Upper lobe of left lung (tissue), 6 donors: ENCODE results near the gene SERHL2. TPM values are rescaled to one million over a fixed set of nuclear protein-coding genes. Genes with fewer than 3 reads are reported as not detected.
A peak's percentile ranks its signal among the peaks of the same experiment; 100 is the strongest.
"Not testable (repeated sequence)": the region's sequence is repeated elsewhere in the genome, so short reads cannot be mapped to it uniquely, and the experiment has no call there.

ENCODE experiments used
- ATAC-seq, 2 donors: fragments of 200-7000 bp; cut with Tn5 transposase; one replicate each; pipeline ENCODE4 v1.9.1; 2022; ENCODE audit warnings: mild to moderate bottlenecking in 2 of 2, moderate library complexity in 2 of 2; ENCODE audit not compliant: low FRiP score in 2 of 2
- DNase-seq, 2 donors: peaks; one replicate each; pipeline ENCODE4 v3.0.0-alpha.2; 2019 to 2020
- H3K27ac ChIP-seq, 4 donors: fragments of 200-600 bp; sonication (generic); one replicate each; pipeline ENCODE4 v1.5.1; 2016 to 2019
- H3K27me3 ChIP-seq, 4 donors: fragments of 200-600 bp; sonication (generic); one replicate each; pipeline ENCODE4 v1.5.1; 2017 to 2019
- H3K36me3 ChIP-seq, 4 donors: fragments of 200-600 bp; sonication (generic); one replicate each; pipeline ENCODE4 v1.5.1; 2016 to 2019
- H3K4me1 ChIP-seq, 4 donors: fragments of 200-600 bp; sonication (generic); one replicate each; pipeline ENCODE4 v1.5.1; 2018 to 2019
- H3K4me3 ChIP-seq, 4 donors: fragments of 200-600 bp; sonication (generic); one replicate each; pipeline ENCODE4 v1.5.1; 2017 to 2019; ENCODE audit warnings: mild to moderate bottlenecking in 2 of 4, moderate library complexity in 1 of 4
- H3K9me3 ChIP-seq, 4 donors: fragments of 200-600 bp; sonication (generic); one replicate each; pipeline ENCODE4 v1.5.1; 2018 to 2019
- EP300 ChIP-seq, 4 donors: sonication (generic); formaldehyde crosslinking; IDR thresholded peaks; one replicate each; pipeline ENCODE4 v1.5.1; 2017; ENCODE audit warnings: antibody characterized with exemption in 4 of 4, control low read depth in 2 of 4
- POLR2A ChIP-seq, 4 donors: fragments of 450-650 bp; IDR thresholded peaks; one replicate each; pipeline ENCODE4 v1.5.1; 2016 to 2017; ENCODE audit warnings: antibody characterized with exemption in 4 of 4, mild to moderate bottlenecking in 2 of 4
- POLR2AphosphoS5 ChIP-seq, 2 donors: sonication (generic); formaldehyde crosslinking; IDR thresholded peaks; one replicate each; pipeline ENCODE4 v1.5.1; 2017; ENCODE audit warnings: antibody characterized with exemption in 2 of 2
- WGBS, 2 donors: methylation state at CpG; one replicate each; pipeline ENCODE4 v1.1.5; 2017 to 2018; 5-methylcytosine and 5-hydroxymethylcytosine counted together
- total RNA-seq, 6 donors: library from RNA; depleted of rRNA in 4 of 6; stranded (reverse); fragments of >200 nt in 4 of 6; gene quantifications; one replicate each; pipeline versions ENCODE4 v1.1.0 to v1.2.1, GENCODE V29; 2016 to 2021
- TF ChIP-seq, protein P1 (sequence below), 6 experiments: fragments of 450-650 bp in 4 of 6; fragments of 200-600 bp in 2 of 6; sonication (generic) in 2 of 6; IDR thresholded peaks; one replicate each; pipeline ENCODE4 v1.5.1; 2016 to 2019; ENCODE audit warnings: antibody characterized with exemption in 6 of 6
- donor health status: DM: no; HTN: no; CAD: no; lungs with moderate emphysema.
- donor health status: DM: no; HTN: yes; CAD: no; lungs with severe emphysema.

The SERHL2 gene
- total RNA-seq, 6 donors from 2014 or later: 1.1 to 4.9 (median 2.2) TPM; not detected in 1

DNA sequence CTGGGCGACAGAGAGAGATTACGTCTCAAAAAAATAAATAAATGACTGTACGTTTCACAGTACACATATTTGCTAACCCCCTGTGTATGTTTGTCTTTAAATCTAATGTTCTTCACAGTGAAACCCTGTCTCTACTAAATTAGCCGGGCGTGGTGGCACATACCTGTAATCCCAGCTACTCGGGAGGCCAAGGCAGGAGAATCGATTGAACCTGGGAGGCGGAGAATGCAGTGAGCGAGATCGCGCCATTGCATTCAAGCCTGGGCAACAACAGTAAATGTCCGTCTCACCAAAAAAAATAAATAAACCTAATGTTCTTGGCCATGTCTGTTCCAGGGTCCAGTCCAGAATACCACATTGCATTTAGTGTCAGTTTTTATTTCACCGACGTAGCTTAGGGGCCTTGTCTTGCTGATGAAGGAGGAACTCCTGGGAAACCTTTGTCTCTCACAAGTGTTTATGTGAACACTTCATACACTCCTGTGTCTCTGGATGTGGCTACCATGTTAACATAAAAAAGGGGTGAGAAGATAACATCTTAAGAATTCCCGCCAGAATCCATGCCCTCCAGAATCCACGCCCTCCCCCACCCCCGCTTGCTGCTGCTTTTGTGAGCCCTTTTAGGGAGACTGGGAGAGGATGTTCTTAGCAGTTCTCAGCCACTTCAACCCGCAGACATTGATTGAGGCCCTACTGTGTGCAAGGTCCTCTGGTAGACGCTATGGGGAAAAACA lies 5.0 kb upstream of the SERHL2 start:
- 79 to 81% methylated on average over 19 of the region's 19 CpGs for WGBS, 2 donors

DNA sequence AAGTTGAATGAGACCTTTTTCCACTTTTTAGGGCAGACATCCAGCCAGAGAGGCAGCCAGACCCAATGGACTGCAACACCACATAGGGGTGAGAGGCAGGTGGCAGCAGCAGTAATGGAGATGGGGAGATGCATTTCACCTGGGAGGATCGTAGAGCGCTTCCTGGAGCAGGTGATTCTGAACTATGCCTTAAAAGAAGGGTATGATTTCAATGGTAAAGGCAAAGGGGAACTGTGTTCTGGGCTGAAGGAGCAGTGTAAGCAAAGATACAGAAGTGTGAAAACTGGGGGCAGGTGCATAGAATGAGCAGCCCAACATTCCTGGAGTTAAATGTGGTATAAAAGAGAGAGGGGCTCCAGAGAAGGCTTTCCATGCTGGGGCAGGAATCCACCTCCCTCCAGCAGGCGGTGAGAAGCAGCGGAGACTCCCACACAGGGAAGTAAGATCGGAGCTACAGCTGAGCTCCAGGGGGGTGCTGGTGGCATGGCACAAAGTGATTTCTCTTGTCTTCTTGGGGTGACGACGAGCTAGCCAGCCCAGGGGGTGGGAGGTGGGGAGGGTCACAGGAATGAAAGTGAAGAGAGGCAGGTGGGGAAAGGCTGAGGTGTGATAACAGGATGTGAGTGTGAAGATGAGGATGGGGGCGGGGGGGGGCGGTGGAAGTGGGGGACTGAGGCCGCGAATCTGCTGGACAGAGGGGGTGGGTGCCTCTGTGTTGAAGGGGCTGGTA lies 4.3 kb upstream of the SERHL2 start:
- no peaks in the 10 kb centered on the region for H3K9me3 ChIP-seq
- TF ChIP-seq EP300 (IDR thresholded peaks at IDR 0.05) (no peak), POLR2AphosphoS5 (IDR thresholded peaks at IDR 0.05) (no peak), POLR2A (IDR thresholded peaks at IDR 0.05) (no peak)
- TF ChIP-seq, protein P1, sequence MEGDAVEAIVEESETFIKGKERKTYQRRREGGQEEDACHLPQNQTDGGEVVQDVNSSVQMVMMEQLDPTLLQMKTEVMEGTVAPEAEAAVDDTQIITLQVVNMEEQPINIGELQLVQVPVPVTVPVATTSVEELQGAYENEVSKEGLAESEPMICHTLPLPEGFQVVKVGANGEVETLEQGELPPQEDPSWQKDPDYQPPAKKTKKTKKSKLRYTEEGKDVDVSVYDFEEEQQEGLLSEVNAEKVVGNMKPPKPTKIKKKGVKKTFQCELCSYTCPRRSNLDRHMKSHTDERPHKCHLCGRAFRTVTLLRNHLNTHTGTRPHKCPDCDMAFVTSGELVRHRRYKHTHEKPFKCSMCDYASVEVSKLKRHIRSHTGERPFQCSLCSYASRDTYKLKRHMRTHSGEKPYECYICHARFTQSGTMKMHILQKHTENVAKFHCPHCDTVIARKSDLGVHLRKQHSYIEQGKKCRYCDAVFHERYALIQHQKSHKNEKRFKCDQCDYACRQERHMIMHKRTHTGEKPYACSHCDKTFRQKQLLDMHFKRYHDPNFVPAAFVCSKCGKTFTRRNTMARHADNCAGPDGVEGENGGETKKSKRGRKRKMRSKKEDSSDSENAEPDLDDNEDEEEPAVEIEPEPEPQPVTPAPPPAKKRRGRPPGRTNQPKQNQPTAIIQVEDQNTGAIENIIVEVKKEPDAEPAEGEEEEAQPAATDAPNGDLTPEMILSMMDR (IDR thresholded peaks at IDR 0.05): no peak
- H3K27ac ChIP-seq: no peak overlapping the region

More for the DNA sequence above, 5.0 kb upstream of the SERHL2 start:
- DNase-seq (no peak), ATAC-seq (no peak)
- Histone ChIP-seq H3K36me3 (no peaks in the 10 kb centered on the region), H3K4me1 (peaks cover 3 to 8% (median 6%) of the 10 kb centered on the region in 4 donors), H3K27ac (no peak overlapping the region), H3K9me3 (no peaks in the 10 kb centered on the region), H3K4me3 (no peak overlapping the region), H3K27me3 (no peaks in the 10 kb centered on the region)
- TF ChIP-seq POLR2AphosphoS5 (IDR thresholded peaks at IDR 0.05) (no peak), POLR2A (IDR thresholded peaks at IDR 0.05) (no peak), EP300 (IDR thresholded peaks at IDR 0.05) (no peak)
- TF ChIP-seq, protein P1 (IDR thresholded peaks at IDR 0.05): no peak

DNA sequence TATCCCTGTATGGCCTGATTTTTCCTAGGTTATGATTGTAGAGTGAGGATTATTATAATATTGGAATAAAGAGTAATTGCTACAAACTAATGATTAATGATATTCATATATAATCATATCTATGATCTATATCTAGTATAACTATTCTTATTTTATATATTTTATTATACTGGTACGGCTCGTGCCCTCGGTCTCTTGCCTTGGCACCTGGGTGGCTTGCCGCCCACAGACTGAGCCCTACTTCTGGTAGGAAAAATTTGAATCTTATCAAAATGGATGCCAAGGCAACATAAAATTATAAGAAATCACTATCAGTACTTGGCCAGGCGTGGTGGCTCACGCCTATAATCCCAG lies 1.5 kb upstream of the SERHL2 start:
- H3K9me3 ChIP-seq, ATAC-seq, DNase-seq, H3K36me3 ChIP-seq, H3K4me3 ChIP-seq, H3K27me3 ChIP-seq, H3K27ac ChIP-seq: not testable (repeated sequence)
- TF ChIP-seq, protein P1 (IDR thresholded peaks at IDR 0.05): peak in 1 of 6 experiments; percentile 0
- peaks cover 8 to 16% (median 12%) of the 10 kb centered on the region in 4 donors for H3K4me1 ChIP-seq
- 88 to 93% methylated on average over 6 of the region's 6 CpGs for WGBS, 2 donors

More for the DNA sequence above, 4.3 kb upstream of the SERHL2 start:
- DNase-seq (no peak), ATAC-seq (no peak)
- Histone ChIP-seq H3K27me3 (peaks cover 0 to 2% (median 0%) of the 10 kb centered on the region in 4 donors), H3K4me3 (no peak overlapping the region), H3K36me3 (no peaks in the 10 kb centered on the region), H3K4me1 (peaks cover 8 to 15% (median 12%) of the 10 kb centered on the region in 4 donors)
- WGBS, 2 donors: 67 to 73% methylated on average over 11 of the region's 11 CpGs

DNA sequence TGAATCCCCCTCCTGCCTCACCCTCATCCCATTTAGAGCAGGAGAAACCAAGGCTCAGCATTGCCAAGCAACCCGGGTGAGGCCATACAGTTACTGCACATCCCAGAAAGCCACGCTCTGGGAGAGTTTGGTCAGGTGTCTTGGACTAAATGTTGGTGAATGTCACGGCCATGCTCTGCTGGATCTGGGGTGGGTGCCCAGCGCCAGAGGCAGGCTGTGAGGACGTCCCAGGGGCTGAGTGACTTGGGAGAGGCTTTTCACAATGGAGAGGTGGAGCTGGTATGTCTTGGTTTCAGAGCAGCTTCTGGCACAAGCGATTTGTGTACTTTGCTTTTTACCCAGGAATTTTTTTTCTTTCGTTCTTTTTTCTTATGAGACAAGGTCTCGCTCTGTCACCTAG lies 6.6 kb downstream of the SERHL2 start:
- H3K27me3 ChIP-seq: no peaks in the 10 kb centered on the region
- no peak for ATAC-seq
- no peak overlapping the region for H3K27ac ChIP-seq
- no peaks in the 10 kb centered on the region for H3K9me3 ChIP-seq
- DNase-seq: no peak
- no peak overlapping the region for H3K4me3 ChIP-seq
- H3K36me3 ChIP-seq: no peaks in the 10 kb centered on the region
- peaks cover 0 to 9% (median 6%) of the 10 kb centered on the region in 4 donors for H3K4me1 ChIP-seq
- 85 to 86% methylated on average over 8 of the region's 8 CpGs for WGBS, 2 donors
- no peak for TF ChIP-seq EP300 (IDR thresholded peaks at IDR 0.05)
- no peak for TF ChIP-seq POLR2A (IDR thresholded peaks at IDR 0.05)
- TF ChIP-seq, protein P1 (IDR thresholded peaks at IDR 0.05): no peak
- TF ChIP-seq POLR2AphosphoS5 (IDR thresholded peaks at IDR 0.05): no peak
